A549 (cell line): ENCODE results near the gene CAT. TPM values are rescaled to one million over a fixed set of nuclear protein-coding genes. Genes with fewer than 3 reads are reported as not detected.

Experiments
- ATAC-seq, 2 experiments: fragments of 200-7000 bp in 1 of 2; fragments of >200 bp in 1 of 2; cut with Nextera tagmentation in 1 of 2; cut with Tn5 transposase in 1 of 2; 3 replicates each; pipeline versions ENCODE4 v1.8.0 to v1.9.1; 2018 to 2020; ENCODE audit warnings: mild to moderate bottlenecking in 1 of 2, moderate library complexity in 1 of 2
- CTCF ChIA-PET: fragments of 300-600 bp; sonication (Branson Sonifier 250); formaldehyde crosslinking; extraction: SDS; loops from one replicate; lab custom pipeline; 2021; ENCODE audit warnings: antibody characterized with exemption, inconsistent platforms; lab: Yijun Ruan, JAX
- POLR2A ChIA-PET: fragments of 350-600 bp; formaldehyde crosslinking; extraction: SDS; loops from one replicate; lab custom pipeline; 2021; ENCODE audit warnings: antibody characterized with exemption, inconsistent platforms; lab: Yijun Ruan, JAX
- DNase-seq, 2 experiments: peaks; one replicate each; pipeline versions ENCODE4 v3.0.0 to v3.0.0-alpha.2; 2011 to 2016; ENCODE audit warnings: low read depth in 1 of 2, low spot score in 1 of 2
- FAIRE-seq: peaks from 2 replicates; lab custom pipeline; 2011; peaks lifted over from hg19 to GRCh38; lab: Jason Lieb, UNC
- H3K27ac ChIP-seq, 2 experiments: fragments of >200 bp; sonication (Bioruptor Twin); formaldehyde crosslinking; 3 replicates each; pipeline ENCODE4 v1.5.1; 2016 to 2017
- H3K4me1 ChIP-seq: fragments of >200 bp; sonication (Bioruptor Twin); formaldehyde crosslinking; 3 replicates; pipeline ENCODE4 v1.6.1; 2016
- H3K4me2 ChIP-seq: fragments of >200 bp; sonication (Bioruptor Twin); formaldehyde crosslinking; 3 replicates; pipeline ENCODE4 v1.6.1; 2016
- H3K4me3 ChIP-seq: fragments of >200 bp; sonication (Bioruptor Twin); formaldehyde crosslinking; 3 replicates; pipeline ENCODE4 v1.5.1; 2016
- H3K9me3 ChIP-seq: fragments of >200 bp; sonication (Bioruptor Twin); formaldehyde crosslinking; 3 replicates; pipeline ENCODE4 v1.6.1; 2016
- ATOH8 ChIP-seq: fragments of 250-450 bp; sonication (Bioruptor Pico); IDR thresholded peaks from 2 replicates; pipeline ENCODE4 v1.5.0; 2020; ENCODE audit warnings: low read depth, mild to moderate bottlenecking, moderate library complexity
- BCL3 ChIP-seq: fragments of >200 bp; sonication (Bioruptor Twin); formaldehyde crosslinking; IDR thresholded peaks from 3 replicates; pipeline ENCODE4 v1.6.1; 2016
- CHD2 ChIP-seq: fragments of 150-350 bp; IDR thresholded peaks from 2 replicates; pipeline ENCODE4 v1.6.1; 2014; ENCODE audit warnings: low read length; ENCODE audit not compliant: partially characterized antibody
- CHD4 ChIP-seq: fragments of 200-600 bp; sonication (generic); IDR thresholded peaks from 2 replicates; pipeline ENCODE4 v1.6.1; 2016; ENCODE audit warnings: antibody characterized with exemption, mild to moderate bottlenecking, borderline replicate concordance
- CTCF ChIP-seq: fragments of >200 bp; sonication (Bioruptor Twin); formaldehyde crosslinking; IDR thresholded peaks from 3 replicates; pipeline ENCODE4 v1.5.1; 2016
- EHF ChIP-seq: fragments of 250-450 bp; sonication (Bioruptor Pico); IDR thresholded peaks from 2 replicates; pipeline ENCODE4 v1.5.0; 2020; ENCODE audit warnings: mild to moderate bottlenecking
- ELK1 ChIP-seq: fragments of 150-350 bp; IDR thresholded peaks from 2 replicates; pipeline ENCODE4 v1.6.1; 2014; ENCODE audit warnings: low read depth, mild to moderate bottlenecking, low read length
- FOSL2 ChIP-seq, 2 experiments: fragments of 450-650 bp in 1 of 2; fragments of >200 bp in 1 of 2; sonication (Bioruptor Twin) in 1 of 2; formaldehyde crosslinking; IDR thresholded peaks; 2 replicates each; pipeline versions ENCODE4 v1.5.0 to v1.6.1; 2016 to 2020; ENCODE audit warnings: mild to moderate bottlenecking in 1 of 2, moderate library complexity in 1 of 2
- FOXS1 ChIP-seq: fragments of 250-450 bp; sonication (Bioruptor Pico); IDR thresholded peaks from 2 replicates; pipeline ENCODE4 v1.5.0; 2020; ENCODE audit warnings: mild to moderate bottlenecking, moderate library complexity
- HDAC2 ChIP-seq: fragments of 200-600 bp; sonication (generic); IDR thresholded peaks from 2 replicates; pipeline ENCODE4 v1.6.1; 2016
- HOXA7 ChIP-seq: fragments of 250-450 bp; sonication (Bioruptor Pico); IDR thresholded peaks from 2 replicates; pipeline ENCODE4 v1.5.0; 2020; ENCODE audit warnings: mild to moderate bottlenecking, moderate library complexity
- JUNB ChIP-seq: fragments of >200 bp; sonication (Bioruptor Twin); formaldehyde crosslinking; IDR thresholded peaks from 2 replicates; pipeline ENCODE4 v1.6.1; 2016
- KDM5A ChIP-seq: fragments of 200-600 bp; sonication (generic); IDR thresholded peaks from 2 replicates; pipeline ENCODE4 v1.6.1; 2016; ENCODE audit warnings: antibody characterized with exemption, mild to moderate bottlenecking
- MAX ChIP-seq: IDR thresholded peaks from 2 replicates; pipeline ENCODE4 v1.6.1; 2012
- MYC ChIP-seq: IDR thresholded peaks from 2 replicates; pipeline ENCODE4 v1.6.1; 2012; ENCODE audit warnings: mild to moderate bottlenecking, inconsistent platforms, low read length, improper control_type of control experiment, borderline replicate concordance
- NR3C1 ChIP-seq: fragments of >200 bp; sonication (Bioruptor Twin); formaldehyde crosslinking; IDR thresholded peaks from 3 replicates; pipeline ENCODE4 v1.6.1; 2017
- POLR2A ChIP-seq: IDR thresholded peaks from 2 replicates; pipeline ENCODE4 v1.6.1; 2012; ENCODE audit warnings: mild to moderate bottlenecking, low read length
- RAD21 ChIP-seq, 2 experiments: fragments of >200 bp in 1 of 2; sonication (Bioruptor Twin) in 1 of 2; formaldehyde crosslinking in 1 of 2; IDR thresholded peaks in 1 of 2; conservative IDR thresholded peaks in 1 of 2; 2 replicates in 1 of 2; 3 replicates in 1 of 2; pipeline ENCODE4 v1.6.1; 2012 to 2018; ENCODE audit warnings: inconsistent platforms in 1 of 2
- RARB ChIP-seq: fragments of 250-450 bp; sonication (Bioruptor Pico); IDR thresholded peaks from 2 replicates; pipeline ENCODE4 v1.8.0; 2021; ENCODE audit warnings: mild to moderate bottlenecking, moderate library complexity
- RCOR1 ChIP-seq: fragments of 150-350 bp; IDR thresholded peaks from 2 replicates; pipeline ENCODE4 v1.6.1; 2014; ENCODE audit warnings: antibody characterized with exemption, low read length, low read depth
- SREBF2 ChIP-seq: fragments of 450-650 bp; IDR thresholded peaks from 2 replicates; pipeline ENCODE4 v1.6.1; 2014; ENCODE audit warnings: mild to moderate bottlenecking, moderate library complexity
- USF2 ChIP-seq: fragments of 450-650 bp; IDR thresholded peaks from 2 replicates; pipeline ENCODE4 v1.6.1; 2014; ENCODE audit warnings: antibody characterized with exemption
- ZC3H11A ChIP-seq: fragments of 450-650 bp; IDR thresholded peaks from 2 replicates; pipeline ENCODE4 v1.6.1; 2014; ENCODE audit warnings: antibody characterized with exemption, mild to moderate bottlenecking
- ZFP36 ChIP-seq: fragments of 450-650 bp; IDR thresholded peaks from 2 replicates; pipeline ENCODE4 v1.6.1; 2014; ENCODE audit warnings: borderline replicate concordance; ENCODE audit not compliant: partially characterized antibody
- WGBS: methylation state at CpG from one replicate; pipeline ENCODE4 v1.1.6; 2017; ENCODE audit errors: missing lambda C conversion rate; 5-methylcytosine and 5-hydroxymethylcytosine counted together
- polyA plus RNA-seq, 4 experiments: library from polyadenylated mRNA; depleted of rRNA in 3 of 4; stranded (reverse); fragments of >200 nt; fragmentation: RNase III in 1 of 4; extraction: RNeasy Plus Mini Kit Qiagen cat#74134 plus additional on column Dnase treatment in 1 of 4; gene quantifications; 2 replicates in 3 of 4; 3 replicates in 1 of 4; pipeline ENCODE4 v1.2.3, GENCODE V29; 2011 to 2017

CAT gene
- polyA plus RNA-seq, 2 of the 4 experiments (the other 2 are of a cell fraction): 51.2 to 74.2 TPM

GRCh38 chr11:34509336-34509876 lies 70.7 kb downstream of the CAT start:
- peak overlapping the region in 1 of 2 experiments; percentile 53; a peak in 2 of 6 replicates for H3K27ac ChIP-seq
- FAIRE-seq (no peak), ATAC-seq (no peak), DNase-seq (no peak)
- no peak overlapping the region for H3K4me2 ChIP-seq
- H3K9me3 ChIP-seq: no peaks in the 10 kb centered on the region
- ChIA-PET CTCF (interaction anchor here (0.6 to 9.8 kb wide), 2 partner anchors 15 to 488 kb away, joined by 3 to 64 read pairs; no protein-coding TSS in a partner anchor), POLR2A (no interaction called here)
- TF ChIP-seq HOXA7 (CRISPR knock-in tag) (no peak), ELK1 (no peak), RARB (CRISPR knock-in tag) (no peak), HDAC2 (no peak), RCOR1 (no peak), MAX (no peak), ZC3H11A (no peak), CHD2 (no peak), POLR2A (no peak), BCL3 (no peak), KDM5A (no peak), CTCF (no peak), USF2 (no peak), RAD21 (conservative IDR thresholded peaks at IDR 0.05 in 1 of 2, IDR thresholded peaks at IDR 0.05 in 1 of 2) (no peak)
- 40% methylated on average over 5 of the region's 5 CpGs for WGBS
- H3K4me1 ChIP-seq: peaks cover 3% of the 10 kb centered on the region; the same call in 1 of the 3 replicates
- H3K4me3 ChIP-seq: no peak overlapping the region

GRCh38 chr11:34510218-34510617 lies 71.5 kb downstream of the CAT start:
- FAIRE-seq: no peak
- ChIA-PET CTCF (interaction anchor here (1.2 to 1.6 kb wide), 2 partner anchors 18 to 76 kb away, joined by 4 read pairs; no protein-coding TSS in a partner anchor), POLR2A (no interaction called here)
- Histone ChIP-seq H3K4me2 (no peak overlapping the region), H3K9me3 (no peaks in the 10 kb centered on the region), H3K27ac (no peak overlapping the region), H3K4me3 (no peak overlapping the region), H3K4me1 (peaks cover 3% of the 10 kb centered on the region; the same call in 1 of the 3 replicates)
- ATAC-seq: no peak
- no peak for DNase-seq
- no peak for TF ChIP-seq BCL3
- no peak for TF ChIP-seq POLR2A
- no peak for TF ChIP-seq SREBF2
- TF ChIP-seq FOXS1: no peak
- TF ChIP-seq HDAC2: no peak
- no peak for TF ChIP-seq CHD2
- no peak for TF ChIP-seq RCOR1
- TF ChIP-seq ZFP36: no peak
- no peak for TF ChIP-seq FOSL2 (IDR thresholded peaks at IDR 0.05)
- no peak for TF ChIP-seq FOSL2 (CRISPR knock-in tag; IDR thresholded peaks at IDR 0.05)
- no peak for TF ChIP-seq CHD4
- no peak for TF ChIP-seq ELK1
- TF ChIP-seq NR3C1: no peak
- no peak for TF ChIP-seq MYC
- no peak for TF ChIP-seq JUNB
- no peak for TF ChIP-seq EHF (CRISPR knock-in tag)
- no peak for TF ChIP-seq ATOH8 (CRISPR knock-in tag)
